Naive thymus-derived CD4-positive, alpha-beta T cell (primary cell): Measurements from ENCODE around the gene MCOLN1. TPM values are rescaled to one million over a fixed set of nuclear protein-coding genes. Genes with fewer than 3 reads are reported as not detected.

ENCODE experiments used
- ATAC-seq: fragments of 150-1000 bp; cut with Tn5 transposase; 2 replicates; pipeline ENCODE4 v1.10.0; 2021; ENCODE audit warnings: mild to moderate bottlenecking, moderate library complexity
- CTCF ChIA-PET: fragments of 350-600 bp; sonication (Branson Sonifier 250); formaldehyde crosslinking; loops from one replicate; lab custom pipeline; 2021; ENCODE audit warnings: antibody characterized with exemption; lab: Charles Lee
- POLR2A ChIA-PET: fragments of 350-600 bp; sonication (Branson Sonifier 250); formaldehyde crosslinking; loops from one replicate; lab custom pipeline; 2021; ENCODE audit warnings: antibody characterized with exemption, inconsistent platforms; lab: Charles Lee
- DNase-seq, 9 donors: peaks; one replicate each; pipeline versions ENCODE4 v3.0.0 to v3.0.0-alpha.2; 2020 to 2022; ENCODE audit warnings: mixed read lengths in 1 of 9
- H3K27ac ChIP-seq: one replicate; pipeline ENCODE4 v1.7.0; 2013; ENCODE audit warnings: mild to moderate bottlenecking, low read depth, low read length, moderate library complexity
- H3K27me3 ChIP-seq, 2 donors: one replicate each; pipeline ENCODE4 v1.7.0; 2013; ENCODE audit warnings: low read length in 2 of 2, mild to moderate bottlenecking in 2 of 2, moderate library complexity in 2 of 2; ENCODE audit not compliant: control insufficient read depth in 2 of 2, insufficient read depth in 2 of 2
- H3K36me3 ChIP-seq, 3 experiments: 1 replicate in 2 of 3; 2 replicates in 1 of 3; pipeline ENCODE4 v1.7.0; 2013; ENCODE audit warnings: low read length in 3 of 3, mild to moderate bottlenecking in 3 of 3, moderate library complexity in 1 of 3; ENCODE audit not compliant: insufficient read depth in 3 of 3, control insufficient read depth in 2 of 3
- H3K4me1 ChIP-seq, 2 donors: one replicate each; pipeline ENCODE4 v1.7.0; 2013; ENCODE audit warnings: low read length in 2 of 2, mild to moderate bottlenecking in 2 of 2, moderate library complexity in 1 of 2; ENCODE audit not compliant: control insufficient read depth in 2 of 2, insufficient read depth in 2 of 2
- H3K4me3 ChIP-seq: 2 replicates; pipeline ENCODE4 v1.7.0; 2013; ENCODE audit warnings: mild to moderate bottlenecking, low read length
- H3K9me3 ChIP-seq, 3 experiments: 1 replicate in 2 of 3; 2 replicates in 1 of 3; pipeline ENCODE4 v1.7.0; 2013; ENCODE audit warnings: low read length in 3 of 3; ENCODE audit not compliant: control insufficient read depth in 2 of 3
- H3K27ac Mint-ChIP-seq, 9 donors: one replicate each; pipeline ENCODE4 v1.8.0; 2020 to 2022; ENCODE audit warnings: mixed read lengths in 9 of 9, mild to moderate bottlenecking in 8 of 9, moderate library complexity in 5 of 9, inconsistent platforms in 2 of 9
- H3K27me3 Mint-ChIP-seq, 5 donors: one replicate each; pipeline ENCODE4 v1.8.0; 2021 to 2022; ENCODE audit warnings: mixed read lengths in 5 of 5, mild to moderate bottlenecking in 1 of 5
- H3K36me3 Mint-ChIP-seq, 5 donors: one replicate each; pipeline ENCODE4 v1.8.0; 2020 to 2022; ENCODE audit warnings: mixed read lengths in 5 of 5, mild to moderate bottlenecking in 3 of 5, inconsistent platforms in 1 of 5
- H3K4me1 Mint-ChIP-seq, 7 donors: one replicate each; pipeline ENCODE4 v1.8.0; 2020 to 2022; ENCODE audit warnings: mixed read lengths in 7 of 7, mild to moderate bottlenecking in 3 of 7, inconsistent platforms in 1 of 7
- H3K4me3 Mint-ChIP-seq, 10 donors: one replicate each; pipeline ENCODE4 v1.8.0; 2020 to 2022; ENCODE audit warnings: mild to moderate bottlenecking in 10 of 10, mixed read lengths in 10 of 10, moderate library complexity in 6 of 10, inconsistent platforms in 2 of 10
- H3K9me3 Mint-ChIP-seq, 11 donors: one replicate each; pipeline ENCODE4 v1.8.0; 2020 to 2022; ENCODE audit warnings: mixed read lengths in 11 of 11, mild to moderate bottlenecking in 4 of 11, inconsistent platforms in 1 of 11, moderate library complexity in 1 of 11
- intact Hi-C, 2 donors: fragments of 100-400 bp; cut with micrococcal nuclease; formaldehyde crosslinking; loops; one replicate each; pipeline ENCODE4 v1.15.1; 2023
- polyA plus RNA-seq, 2 donors: library from polyadenylated mRNA; unstranded; fragments of 300-500 nt; fragmentation: Illumina TruSeq; gene quantifications; one replicate each; pipeline ENCODE4 v1.2.3, GENCODE V29; 2021
- total RNA-seq, 6 experiments: library from RNA in 5 of 6; stranded (reverse) in 5 of 6; gene quantifications; 1 replicate in 5 of 6; 2 replicates in 1 of 6; pipeline ENCODE4 v1.2.3 and lab custom pipeline; 2021 to 2026

The MCOLN1 gene
- total and polyA plus RNA-seq, 7 experiments from 2014 or later = 8.8 to 49.2 (median 14.8) TPM

DNA sequence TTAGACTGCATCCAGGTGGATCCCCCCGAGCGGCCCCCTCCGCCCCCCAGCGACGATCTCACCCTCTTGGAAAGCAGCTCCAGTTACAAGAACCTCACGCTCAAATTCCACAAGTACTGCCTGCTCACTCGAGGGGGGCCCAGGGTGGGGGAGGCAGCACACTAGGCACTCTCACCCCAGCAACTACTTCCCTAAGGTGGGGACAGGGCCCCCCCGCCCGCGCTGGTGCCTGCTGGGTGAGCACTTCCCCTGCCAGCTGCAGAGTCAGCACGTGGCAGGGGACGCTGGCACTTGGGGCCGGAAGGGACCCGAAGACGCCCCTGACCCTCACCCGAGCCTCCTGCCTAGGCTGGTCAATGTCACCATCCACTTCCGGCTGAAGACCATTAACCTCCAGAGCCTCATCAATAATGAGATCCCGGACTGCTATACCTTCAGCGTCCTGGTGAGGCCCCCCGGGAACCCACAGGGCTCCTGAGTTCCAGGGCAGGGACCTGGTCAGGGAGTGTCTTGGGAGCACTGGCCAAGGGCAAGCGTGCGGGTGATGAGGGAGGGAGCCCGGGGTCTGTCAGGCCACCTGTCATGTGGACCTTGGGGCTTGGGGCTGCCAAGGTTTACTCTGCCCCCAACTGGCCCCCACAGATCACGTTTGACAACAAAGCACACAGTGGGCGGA, 5.2 kb downstream of the MCOLN1 start:
- Histone ChIP-seq H3K27me3 (no peaks in the 10 kb centered on the region), H3K36me3 (peaks cover 0 to 23% (median 0%) of the 10 kb centered on the region in 3 experiments), H3K9me3 (no peaks in the 10 kb centered on the region), H3K4me1 (peaks cover 5 to 10% of the 10 kb centered on the region in 2 donors), H3K27ac (no peak overlapping the region), H3K4me3 (no peak overlapping the region)
- Mint-ChIP-seq H3K27ac (no peak overlapping the region), H3K9me3 (no peaks in the 10 kb centered on the region), H3K4me3 (no peak overlapping the region), H3K36me3 (peaks cover 0 to 4% (median 0%) of the 10 kb centered on the region in 5 donors), H3K27me3 (no peaks in the 10 kb centered on the region), H3K4me1 (peaks cover 0 to 11% (median 4%) of the 10 kb centered on the region in 7 donors)
- DNase-seq = no peak
- intact Hi-C loops = no loop called here
- peak; percentile 66 for ATAC-seq
- ChIA-PET CTCF (no interaction called here), POLR2A (interaction anchor here (1.2 kb wide), 1 partner anchor 8 kb away, joined by 3 read pairs; the partner anchor contains the start of gene PNPLA6)

DNA sequence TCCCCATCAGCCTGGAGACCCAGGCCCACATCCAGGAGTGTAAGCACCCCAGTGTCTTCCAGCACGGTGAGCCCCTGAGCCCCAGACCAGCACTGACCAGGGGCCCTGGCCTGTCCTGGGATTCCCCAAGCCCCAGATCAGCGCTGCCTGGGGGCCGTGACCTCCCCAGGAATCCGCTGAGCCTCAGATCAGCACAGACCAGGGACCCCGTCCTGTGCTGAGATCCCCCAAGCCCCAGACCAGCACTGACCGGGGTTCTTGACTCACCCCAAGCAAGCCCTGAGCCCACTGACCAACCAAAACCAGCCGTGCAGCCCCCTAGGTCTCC, 5.7 kb downstream of the MCOLN1 start:
- DNase-seq (no peak), ATAC-seq (no peak)
- H3K4me3 Mint-ChIP-seq = no peak overlapping the region
- no peaks in the 10 kb centered on the region for H3K27me3 Mint-ChIP-seq
- peaks cover 0 to 11% (median 8%) of the 10 kb centered on the region in 7 donors for H3K4me1 Mint-ChIP-seq
- H3K27ac Mint-ChIP-seq = no peak overlapping the region
- Histone ChIP-seq H3K36me3 (peaks cover 0 to 23% (median 0%) of the 10 kb centered on the region in 3 experiments), H3K27ac (no peak overlapping the region), H3K4me1 (peaks cover 3 to 5% of the 10 kb centered on the region in 2 donors), H3K9me3 (no peaks in the 10 kb centered on the region), H3K4me3 (no peak overlapping the region), H3K27me3 (no peaks in the 10 kb centered on the region)
- peaks cover 0 to 4% (median 0%) of the 10 kb centered on the region in 5 donors for H3K36me3 Mint-ChIP-seq
- intact Hi-C loops = no loop called here
- ChIA-PET CTCF (no interaction called here), POLR2A (no interaction called here)
- no peaks in the 10 kb centered on the region for H3K9me3 Mint-ChIP-seq

DNA sequence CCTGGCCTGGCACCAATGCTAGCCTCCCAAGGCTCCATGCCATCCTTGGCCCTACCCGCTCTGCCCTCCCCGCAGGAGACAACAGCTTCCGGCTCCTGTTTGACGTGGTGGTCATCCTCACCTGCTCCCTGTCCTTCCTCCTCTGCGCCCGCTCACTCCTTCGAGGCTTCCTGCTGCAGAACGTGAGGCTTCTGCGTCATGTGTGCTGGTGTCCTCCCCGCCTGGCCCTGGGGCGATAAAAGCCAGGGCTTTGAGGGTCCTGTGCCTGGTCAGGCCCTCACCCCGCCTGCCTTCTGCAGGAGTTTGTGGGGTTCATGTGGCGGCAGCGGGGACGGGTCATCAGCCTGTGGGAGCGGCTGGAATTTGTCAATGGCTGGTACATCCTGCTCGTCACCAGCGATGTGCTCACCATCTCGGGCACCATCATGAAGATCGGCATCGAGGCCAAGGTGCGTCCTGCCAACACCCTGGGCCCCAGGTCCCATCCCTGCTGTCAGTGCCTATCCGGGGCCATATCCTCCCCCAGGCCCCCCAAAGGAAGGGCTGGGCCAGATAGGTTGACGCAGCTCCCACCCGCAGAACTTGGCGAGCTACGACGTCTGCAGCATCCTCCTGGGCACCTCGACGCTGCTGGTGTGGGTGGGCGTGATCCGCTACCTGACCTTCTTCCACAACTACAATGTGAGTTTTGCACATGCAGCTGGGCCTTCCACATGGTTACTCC, 6.3 kb downstream of the MCOLN1 start:
- POLR2A ChIA-PET = no interaction called here

DNA sequence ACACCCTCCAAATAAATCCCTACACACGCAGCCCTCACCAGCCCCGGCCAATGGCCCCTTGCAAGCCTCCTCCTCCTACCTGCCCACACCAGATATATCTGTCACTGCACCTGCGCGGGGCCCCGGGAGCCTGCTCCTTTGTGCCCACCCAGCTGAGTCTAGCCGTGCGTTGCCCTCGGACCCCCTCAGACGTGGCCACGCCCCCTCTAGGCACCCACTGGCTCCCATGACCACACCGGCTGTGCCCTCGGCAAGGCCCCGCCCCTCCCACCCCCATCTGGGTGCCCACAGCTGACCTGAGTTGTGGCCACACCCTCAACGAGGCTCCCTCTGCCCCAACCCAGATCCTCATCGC, 6.8 kb downstream of the MCOLN1 start:
- Histone ChIP-seq H3K27me3 (no peaks in the 10 kb centered on the region), H3K4me1 (peaks cover 5% of the 10 kb centered on the region in 2 donors), H3K27ac (no peak overlapping the region), H3K9me3 (no peaks in the 10 kb centered on the region), H3K36me3 (peaks cover 0 to 23% (median 0%) of the 10 kb centered on the region in 3 experiments), H3K4me3 (no peak overlapping the region)
- H3K27ac Mint-ChIP-seq = no peak overlapping the region
- no peaks in the 10 kb centered on the region for H3K9me3 Mint-ChIP-seq
- ChIA-PET POLR2A (no interaction called here), CTCF (no interaction called here)
- H3K27me3 Mint-ChIP-seq = no peaks in the 10 kb centered on the region
- DNase-seq (no peak), ATAC-seq (no peak)
- H3K36me3 Mint-ChIP-seq = peaks cover 0 to 4% (median 0%) of the 10 kb centered on the region in 5 donors
- intact Hi-C loops = no loop called here
- H3K4me1 Mint-ChIP-seq = peaks cover 0 to 12% (median 6%) of the 10 kb centered on the region in 7 donors
- no peak overlapping the region for H3K4me3 Mint-ChIP-seq

More for the DNA sequence above, 6.3 kb downstream of the MCOLN1 start:
- H3K36me3 ChIP-seq = peaks cover 0 to 23% (median 0%) of the 10 kb centered on the region in 3 experiments
- CTCF ChIA-PET = no interaction called here
- Mint-ChIP-seq H3K27me3 (no peaks in the 10 kb centered on the region), H3K9me3 (no peaks in the 10 kb centered on the region), H3K27ac (no peak overlapping the region), H3K36me3 (peaks cover 0 to 4% (median 0%) of the 10 kb centered on the region in 5 donors), H3K4me3 (no peak overlapping the region), H3K4me1 (peaks cover 0 to 8% (median 5%) of the 10 kb centered on the region in 7 donors)
- H3K4me3 ChIP-seq = no peak overlapping the region
- H3K4me1 ChIP-seq = peaks cover 4% of the 10 kb centered on the region in 2 donors
- H3K9me3 ChIP-seq = no peaks in the 10 kb centered on the region
- no peaks in the 10 kb centered on the region for H3K27me3 ChIP-seq
- DNase-seq (no peak), ATAC-seq (no peak)
- intact Hi-C loops = no loop called here
- H3K27ac ChIP-seq = no peak overlapping the region

DNA sequence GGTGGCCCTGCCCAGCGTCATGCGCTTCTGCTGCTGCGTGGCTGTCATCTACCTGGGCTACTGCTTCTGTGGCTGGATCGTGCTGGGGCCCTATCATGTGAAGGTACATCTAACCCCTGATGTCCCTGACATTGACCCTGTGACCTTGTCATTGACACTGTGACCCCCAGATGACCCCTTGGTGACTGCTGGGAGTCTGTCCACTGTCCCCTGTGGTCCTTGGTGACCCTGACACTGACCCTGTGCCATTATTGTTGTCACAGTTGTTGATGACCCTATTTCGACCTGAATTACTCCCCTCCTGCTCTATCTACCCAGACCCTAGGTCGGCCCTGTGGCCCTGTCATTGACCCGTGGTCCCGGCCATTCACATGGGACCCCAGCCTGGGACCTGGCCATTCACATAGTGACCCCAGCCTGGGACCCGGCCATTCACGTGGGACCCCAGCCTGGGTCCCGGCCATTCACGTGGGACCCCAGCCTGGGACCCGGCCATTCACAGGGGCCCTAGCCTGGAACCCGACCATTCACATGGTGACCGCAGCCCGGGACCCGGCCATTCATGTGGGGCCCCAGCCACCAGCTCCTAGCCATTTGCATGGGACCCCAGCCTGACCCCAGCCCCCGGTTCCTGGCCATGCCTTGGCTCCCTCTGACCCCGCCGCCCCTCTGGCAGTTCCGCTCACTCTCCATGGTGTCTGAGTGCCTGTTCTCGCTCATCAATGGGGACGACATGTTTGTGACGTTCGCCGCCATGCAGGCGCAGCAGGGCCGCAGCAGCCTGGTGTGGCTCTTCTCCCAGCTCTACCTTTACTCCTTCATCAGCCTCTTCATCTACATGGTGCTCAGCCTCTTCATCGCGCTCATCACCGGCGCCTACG, 7.4 kb downstream of the MCOLN1 start:
- ATAC-seq (no peak), DNase-seq (no peak)
- Mint-ChIP-seq H3K27me3 (no peaks in the 10 kb centered on the region), H3K9me3 (no peaks in the 10 kb centered on the region), H3K27ac (no peak overlapping the region), H3K36me3 (peaks cover 0 to 4% (median 0%) of the 10 kb centered on the region in 5 donors), H3K4me3 (no peak overlapping the region), H3K4me1 (peaks cover 0 to 16% (median 8%) of the 10 kb centered on the region in 7 donors)
- intact Hi-C loops = loop anchor here in 1 of 2 donors (10.0 kb wide), 2 partner anchors 775 to 1845 kb away; partner anchors contain the start of genes CD320, HSD11B1L and MICOS13
- Histone ChIP-seq H3K27me3 (no peaks in the 10 kb centered on the region), H3K36me3 (peaks cover 0 to 19% (median 0%) of the 10 kb centered on the region in 3 experiments), H3K9me3 (no peaks in the 10 kb centered on the region), H3K4me1 (peaks cover 5% of the 10 kb centered on the region in 2 donors), H3K27ac (no peak overlapping the region), H3K4me3 (no peak overlapping the region)
- ChIA-PET POLR2A (interaction anchor here (6.9 kb wide), 1 partner anchor 7 kb away, joined by 78 read pairs; the partner anchor contains the start of gene MCOLN1), CTCF (no interaction called here)

DNA sequence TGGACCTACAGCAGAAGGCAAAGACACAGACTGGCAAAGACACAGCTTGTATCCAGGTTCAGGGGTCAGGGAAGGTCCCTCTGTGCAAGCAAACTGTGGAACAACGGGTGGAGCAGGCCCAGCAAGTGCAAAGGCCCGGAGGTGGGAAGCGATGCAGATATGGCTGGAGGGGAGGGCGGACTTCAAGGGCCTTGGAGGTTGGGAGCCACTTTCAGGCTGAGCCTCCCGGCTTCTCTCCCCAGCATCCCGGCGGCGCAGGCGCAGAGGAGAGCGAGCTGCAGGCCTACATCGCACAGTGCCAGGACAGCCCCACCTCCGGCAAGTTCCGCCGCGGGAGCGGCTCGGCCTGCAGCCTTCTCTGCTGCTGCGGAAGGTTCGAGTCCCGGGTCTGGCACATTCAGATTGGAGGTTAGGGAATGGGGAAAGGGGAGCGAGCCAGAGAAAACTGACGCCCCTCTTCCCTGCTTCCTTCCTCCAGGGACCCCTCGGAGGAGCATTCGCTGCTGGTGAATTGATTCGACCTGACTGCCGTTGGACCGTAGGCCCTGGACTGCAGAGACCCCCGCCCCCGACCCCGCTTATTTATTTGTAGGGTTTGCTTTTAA, 11.0 kb downstream of the MCOLN1 start:
- Mint-ChIP-seq H3K9me3 (no peaks in the 10 kb centered on the region), H3K27ac (peak overlapping the region in 8 of 9 donors; percentile 57 to 93 (median 86)), H3K4me3 (peak overlapping the region; percentile 93 to 97 (median 94)), H3K27me3 (no peaks in the 10 kb centered on the region), H3K36me3 (peaks cover 0 to 7% (median 0%) of the 10 kb centered on the region in 5 donors), H3K4me1 (peaks cover 6 to 26% (median 24%) of the 10 kb centered on the region in 7 donors)
- ATAC-seq (no peak), DNase-seq (no peak)
- Histone ChIP-seq H3K27me3 (no peaks in the 10 kb centered on the region), H3K36me3 (peaks cover 0 to 16% (median 0%) of the 10 kb centered on the region in 3 experiments), H3K4me3 (peak overlapping the region; percentile 99), H3K4me1 (peaks cover 10 to 17% of the 10 kb centered on the region in 2 donors), H3K27ac (peak overlapping the region; percentile 60), H3K9me3 (no peaks in the 10 kb centered on the region)
- ChIA-PET CTCF (no interaction called here), POLR2A (interaction anchor here (0.9 to 6.9 kb wide), 2 partner anchors 8 to 11 kb away, joined by 3 to 78 read pairs; partner anchors contain the start of gene MCOLN1)
- intact Hi-C loops = loop anchor here in 1 of 2 donors (10.0 kb wide), 2 partner anchors 771 to 1849 kb away; partner anchors contain the start of genes CD320, HSD11B1L and MICOS13
